PC-9 (cell line): Measurements from ENCODE around the gene CYYR1.

Experiments
- EZH2 ChIP-seq: fragments of 200-600 bp; sonication (generic); IDR thresholded peaks from 2 replicates; pipeline ENCODE4 v1.8.0; 2017; ENCODE audit warnings: antibody characterized with exemption, low read depth
- TF ChIP-seq, protein P1 (sequence below): fragments of 200-600 bp; sonication (generic); conservative IDR thresholded peaks from 2 replicates; pipeline ENCODE4 v1.6.1; 2017; ENCODE audit warnings: mixed run types, antibody characterized with exemption, mild to moderate bottlenecking, moderate library complexity

GRCh38 chr21:26423511-26423910 is 149.6 kb downstream of the CYYR1 start:
- TF ChIP-seq, protein P1, sequence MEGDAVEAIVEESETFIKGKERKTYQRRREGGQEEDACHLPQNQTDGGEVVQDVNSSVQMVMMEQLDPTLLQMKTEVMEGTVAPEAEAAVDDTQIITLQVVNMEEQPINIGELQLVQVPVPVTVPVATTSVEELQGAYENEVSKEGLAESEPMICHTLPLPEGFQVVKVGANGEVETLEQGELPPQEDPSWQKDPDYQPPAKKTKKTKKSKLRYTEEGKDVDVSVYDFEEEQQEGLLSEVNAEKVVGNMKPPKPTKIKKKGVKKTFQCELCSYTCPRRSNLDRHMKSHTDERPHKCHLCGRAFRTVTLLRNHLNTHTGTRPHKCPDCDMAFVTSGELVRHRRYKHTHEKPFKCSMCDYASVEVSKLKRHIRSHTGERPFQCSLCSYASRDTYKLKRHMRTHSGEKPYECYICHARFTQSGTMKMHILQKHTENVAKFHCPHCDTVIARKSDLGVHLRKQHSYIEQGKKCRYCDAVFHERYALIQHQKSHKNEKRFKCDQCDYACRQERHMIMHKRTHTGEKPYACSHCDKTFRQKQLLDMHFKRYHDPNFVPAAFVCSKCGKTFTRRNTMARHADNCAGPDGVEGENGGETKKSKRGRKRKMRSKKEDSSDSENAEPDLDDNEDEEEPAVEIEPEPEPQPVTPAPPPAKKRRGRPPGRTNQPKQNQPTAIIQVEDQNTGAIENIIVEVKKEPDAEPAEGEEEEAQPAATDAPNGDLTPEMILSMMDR: no peak
- no peak for TF ChIP-seq EZH2
